ENCODE results near the gene GNAL. TPM values are rescaled to one million over a fixed set of nuclear protein-coding genes. Genes with fewer than 3 reads are reported as not detected.
"Not testable (repeated sequence)": the region's sequence is repeated elsewhere in the genome, so short reads cannot be mapped to it uniquely, and the experiment has no call there.

GNAL gene
- total RNA-seq, 2 donors from 2014 or later = 4.2 to 14.3 TPM

DNA sequence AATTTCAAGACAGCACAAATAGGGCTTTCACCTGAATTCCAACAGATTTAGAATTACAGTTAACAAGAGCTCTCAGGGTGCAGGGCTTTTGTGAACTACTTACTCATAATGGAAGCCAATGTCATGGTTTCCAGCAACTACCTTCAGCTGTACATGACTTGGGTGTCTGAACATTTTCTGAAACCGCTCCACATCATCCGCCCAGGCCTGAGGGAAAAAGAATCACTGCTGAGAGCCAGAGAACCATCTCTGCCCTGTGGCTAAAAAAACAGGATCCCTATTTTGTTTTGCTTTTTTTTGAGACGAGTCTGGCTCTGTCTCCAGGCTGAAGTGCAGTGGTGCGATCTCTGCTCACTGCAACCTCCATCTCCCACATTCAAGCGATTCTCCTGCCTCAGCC, 200.2 kb downstream of the GNAL start:
- Histone ChIP-seq H3K9me3 (no peaks in the 10 kb centered on the region), H3K4me1 (replicated peaks) (no peaks in the 10 kb centered on the region), H3K27ac (no peak overlapping the region), H3K36me3 (peaks cover 3 to 12% of the 10 kb centered on the region in 2 donors), H3K27me3 (replicated peaks; ENCODE audit: insufficient read depth) (no peaks in the 10 kb centered on the region), H3K4me3 (no peak overlapping the region)
- DNase-seq (ENCODE audit: low spot score) = no peak
- intact Hi-C loops (cut with DNase I) = no loop called here
- TF ChIP-seq, protein P1, sequence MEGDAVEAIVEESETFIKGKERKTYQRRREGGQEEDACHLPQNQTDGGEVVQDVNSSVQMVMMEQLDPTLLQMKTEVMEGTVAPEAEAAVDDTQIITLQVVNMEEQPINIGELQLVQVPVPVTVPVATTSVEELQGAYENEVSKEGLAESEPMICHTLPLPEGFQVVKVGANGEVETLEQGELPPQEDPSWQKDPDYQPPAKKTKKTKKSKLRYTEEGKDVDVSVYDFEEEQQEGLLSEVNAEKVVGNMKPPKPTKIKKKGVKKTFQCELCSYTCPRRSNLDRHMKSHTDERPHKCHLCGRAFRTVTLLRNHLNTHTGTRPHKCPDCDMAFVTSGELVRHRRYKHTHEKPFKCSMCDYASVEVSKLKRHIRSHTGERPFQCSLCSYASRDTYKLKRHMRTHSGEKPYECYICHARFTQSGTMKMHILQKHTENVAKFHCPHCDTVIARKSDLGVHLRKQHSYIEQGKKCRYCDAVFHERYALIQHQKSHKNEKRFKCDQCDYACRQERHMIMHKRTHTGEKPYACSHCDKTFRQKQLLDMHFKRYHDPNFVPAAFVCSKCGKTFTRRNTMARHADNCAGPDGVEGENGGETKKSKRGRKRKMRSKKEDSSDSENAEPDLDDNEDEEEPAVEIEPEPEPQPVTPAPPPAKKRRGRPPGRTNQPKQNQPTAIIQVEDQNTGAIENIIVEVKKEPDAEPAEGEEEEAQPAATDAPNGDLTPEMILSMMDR (IDR thresholded peaks at IDR 0.05) = no peak
- TF ChIP-seq POLR2AphosphoS5 (IDR thresholded peaks at IDR 0.05) (no peak), POLR2A (IDR thresholded peaks at IDR 0.05) (no peak)
- WGBS = 99% methylated on average over 5 of the region's 5 CpGs

DNA sequence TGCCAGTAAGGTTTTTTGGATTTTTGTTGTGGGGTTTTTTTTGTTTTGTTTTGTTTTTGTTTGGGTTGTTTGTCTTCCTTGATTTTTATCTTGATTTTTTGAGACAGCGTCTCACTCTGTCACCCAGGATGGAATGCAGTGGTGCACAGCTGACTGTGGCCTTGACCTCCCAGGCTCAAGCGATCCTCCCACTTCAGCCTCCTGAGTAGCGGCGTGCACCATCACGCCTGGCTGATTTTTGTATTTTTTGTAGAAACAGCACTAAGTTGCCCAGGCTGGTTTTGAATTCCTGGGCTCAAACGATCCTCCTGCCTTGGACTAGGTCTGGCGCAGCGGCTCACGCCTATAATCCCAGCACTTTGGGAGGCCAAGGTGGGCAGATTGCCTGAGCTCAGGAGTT, 202.7 kb downstream of the GNAL start:
- H3K27me3 ChIP-seq (replicated peaks; ENCODE audit: insufficient read depth) = no peaks in the 10 kb centered on the region
- 91% methylated on average over 9 of the region's 9 CpGs for WGBS
- no peak overlapping the region for H3K27ac ChIP-seq
- intact Hi-C loops (cut with DNase I) = no loop called here
- no peak overlapping the region for H3K4me3 ChIP-seq
- no peaks in the 10 kb centered on the region for H3K9me3 ChIP-seq
- H3K4me1 ChIP-seq (replicated peaks) = no peaks in the 10 kb centered on the region
- peaks cover 0 to 8% of the 10 kb centered on the region in 2 donors for H3K36me3 ChIP-seq
- no peak for DNase-seq (ENCODE audit: low spot score)
- no peak for TF ChIP-seq POLR2A (IDR thresholded peaks at IDR 0.05)
- TF ChIP-seq POLR2AphosphoS5 (IDR thresholded peaks at IDR 0.05) = no peak
- TF ChIP-seq, protein P1 (IDR thresholded peaks at IDR 0.05) = no peak

DNA sequence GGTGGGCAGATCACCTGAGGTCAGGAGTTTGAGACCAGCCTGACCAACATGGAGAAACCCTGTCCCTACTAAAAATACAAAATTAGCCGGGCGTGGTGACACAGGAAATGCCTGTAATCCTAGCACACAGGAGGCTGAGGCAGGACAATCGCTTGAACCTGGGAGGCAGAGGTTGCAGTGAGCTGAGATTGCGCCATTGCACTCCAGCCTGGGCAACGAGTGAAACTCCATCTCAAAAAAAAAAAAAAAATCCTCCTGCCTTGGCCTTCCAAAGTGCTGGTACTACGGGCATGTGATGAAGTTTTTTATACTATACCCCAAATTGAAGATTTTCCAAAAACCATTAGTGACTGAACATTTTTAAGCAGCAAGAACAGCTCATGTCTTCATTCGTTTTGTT, 203.4 kb downstream of the GNAL start:
- H3K9me3 ChIP-seq; H3K4me3 ChIP-seq; DNase-seq (ENCODE audit: low spot score); H3K36me3 ChIP-seq; H3K27ac ChIP-seq; intact Hi-C loops (cut with DNase I); H3K27me3 ChIP-seq (replicated peaks; ENCODE audit: insufficient read depth); H3K4me1 ChIP-seq (replicated peaks): not testable (repeated sequence)
- 84% methylated on average over 7 of the region's 7 CpGs for WGBS

DNA sequence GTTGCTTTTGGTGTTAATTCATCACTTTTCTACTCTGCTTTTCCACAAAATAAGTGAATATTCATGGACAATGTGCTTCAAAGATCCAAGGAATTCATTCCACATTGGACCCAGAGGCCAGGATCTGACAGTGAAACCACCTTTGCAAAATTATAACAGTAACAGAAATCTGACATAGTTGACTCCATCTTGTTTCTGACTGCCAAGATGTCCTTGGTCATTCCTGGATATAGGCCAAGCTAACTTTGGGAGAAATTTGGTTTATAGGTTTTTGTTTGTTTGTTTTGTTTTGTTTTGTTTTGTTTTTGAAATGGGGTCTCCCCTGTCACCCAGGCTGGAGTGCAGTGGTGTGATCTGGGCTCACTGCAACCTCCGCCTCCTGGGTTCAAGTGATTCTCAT, 208.7 kb downstream of the GNAL start:
- no peaks in the 10 kb centered on the region for H3K27me3 ChIP-seq (replicated peaks; ENCODE audit: insufficient read depth)
- no peak for DNase-seq (ENCODE audit: low spot score)
- intact Hi-C loops (cut with DNase I) = no loop called here
- 95% methylated on average over 1 of the region's 1 CpG for WGBS
- no peaks in the 10 kb centered on the region for H3K9me3 ChIP-seq
- H3K4me3 ChIP-seq = no peak overlapping the region
- TF ChIP-seq, protein P1 (IDR thresholded peaks at IDR 0.05) = no peak
- TF ChIP-seq POLR2A (IDR thresholded peaks at IDR 0.05) (no peak), POLR2AphosphoS5 (IDR thresholded peaks at IDR 0.05) (no peak)
- H3K27ac ChIP-seq = no peak overlapping the region
- H3K36me3 ChIP-seq = no peaks in the 10 kb centered on the region
- H3K4me1 ChIP-seq (replicated peaks) = no peaks in the 10 kb centered on the region

DNA sequence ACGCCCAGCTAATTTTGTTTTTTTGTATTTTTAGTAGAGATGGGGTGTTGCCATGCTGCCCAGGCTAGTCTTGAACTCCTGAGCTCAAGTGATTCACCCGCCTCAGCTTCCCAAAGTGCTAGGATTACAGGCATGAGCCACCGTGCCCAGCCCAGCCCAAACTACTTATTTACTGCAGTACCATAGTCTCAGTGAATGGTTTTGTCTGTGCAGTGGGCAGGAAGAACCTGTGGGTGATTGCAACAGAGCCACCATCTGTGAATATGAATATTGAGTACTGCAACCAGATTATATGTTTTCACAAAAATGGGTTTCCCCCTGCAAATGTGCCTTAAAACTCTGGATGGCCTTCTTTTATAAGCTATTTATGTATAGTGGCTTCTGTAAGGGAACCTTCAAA, 210.0 kb downstream of the GNAL start:
- TF ChIP-seq POLR2A (IDR thresholded peaks at IDR 0.05) (no peak), POLR2AphosphoS5 (IDR thresholded peaks at IDR 0.05) (no peak)
- TF ChIP-seq, protein P1 (IDR thresholded peaks at IDR 0.05) = no peak
- intact Hi-C loops (cut with DNase I) = no loop called here
- no peak overlapping the region for H3K4me3 ChIP-seq
- H3K36me3 ChIP-seq = no peaks in the 10 kb centered on the region
- no peaks in the 10 kb centered on the region for H3K9me3 ChIP-seq
- 95% methylated on average over 3 of the region's 3 CpGs for WGBS
- H3K27me3 ChIP-seq (replicated peaks; ENCODE audit: insufficient read depth) = no peaks in the 10 kb centered on the region
- no peak for DNase-seq (ENCODE audit: low spot score)
- no peak overlapping the region for H3K27ac ChIP-seq
- H3K4me1 ChIP-seq (replicated peaks) = no peaks in the 10 kb centered on the region
